NT2/D1 (cell line): Measurements from ENCODE around the gene ABCG2.

Experiments
- YY1 ChIP-seq: IDR thresholded peaks from 2 replicates; pipeline ENCODE4 v1.6.1; 2011; ENCODE audit not compliant: insufficient read length, insufficient read depth
- ZNF274 ChIP-seq: IDR thresholded peaks from 2 replicates; pipeline ENCODE4 v1.6.1; 2011; ENCODE audit warnings: mild to moderate bottlenecking, low read depth, low read length

DNA sequence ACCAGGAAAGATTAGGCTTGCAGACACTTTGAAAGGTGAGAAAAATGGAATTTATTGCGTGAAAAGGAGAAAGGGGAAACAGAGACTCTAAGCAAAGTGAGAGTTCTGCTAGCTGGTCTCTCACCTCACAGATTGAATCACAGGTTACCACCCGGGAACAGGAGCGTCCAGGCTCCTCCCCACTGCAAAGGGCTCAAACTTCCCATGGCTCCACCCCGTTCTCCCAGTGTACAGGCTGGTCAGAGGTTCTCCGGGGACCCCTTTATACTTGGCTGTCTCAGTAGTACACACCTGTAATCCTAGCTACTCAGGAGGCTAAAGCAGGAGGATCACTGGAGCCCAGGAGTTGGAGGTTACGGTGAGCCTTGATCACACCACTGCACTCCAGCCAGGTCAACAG lies 44.0 kb upstream of the ABCG2 start:
- TF ChIP-seq YY1 (no peak), ZNF274 (no peak)
